HL-60 (cell line): ENCODE results near the gene NDUFV3.
A peak's percentile ranks its signal among the peaks of the same experiment; 100 is the strongest.

Experiments used
- CTCF ChIP-seq: IDR thresholded peaks from one replicate; pipeline ENCODE4 v1.5.1; 2011; ENCODE audit warnings: low read length, control low read depth, inconsistent platforms; ENCODE audit not compliant: insufficient read depth
- GABPA ChIP-seq: IDR thresholded peaks from 2 replicates; pipeline ENCODE4 v1.6.1; 2012; ENCODE audit warnings: low read depth
- POLR2AphosphoS5 ChIP-seq: IDR thresholded peaks from 2 replicates; pipeline ENCODE4 v1.6.1; 2012; ENCODE audit warnings: low read depth
- REST ChIP-seq: IDR thresholded peaks from 2 replicates; pipeline ENCODE4 v1.6.1; 2012; ENCODE audit warnings: low read depth; ENCODE audit not compliant: insufficient replicate concordance
- SPI1 ChIP-seq: IDR thresholded peaks from 2 replicates; pipeline ENCODE4 v1.6.1; 2012; ENCODE audit warnings: low read depth, mild to moderate bottlenecking, borderline replicate concordance

- TF ChIP-seq CTCF, result peak; percentile 62
- peak; percentile 60 for TF ChIP-seq GABPA
- TF ChIP-seq POLR2AphosphoS5, result peak; percentile 50; the same call in 1 of the 2 replicates
- TF ChIP-seq REST, result no peak
- TF ChIP-seq SPI1, result peak; percentile 73; the same call in 1 of the 2 replicates
Measured at GRCh38 chr21:42923553-42924432, 30.7 kb downstream of the NDUFV3 start.
